Activated CD8-positive, alpha-beta memory T cell treated with anti-CD3 and anti-CD28 coated beads for 36 hours (primary cell): ENCODE measurements around the gene PDYN. TPM values are rescaled to one million over a fixed set of nuclear protein-coding genes. Genes with fewer than 3 reads are reported as not detected.

Experiments used
- CTCF ChIA-PET: fragments of 350-600 bp; sonication (Branson Sonifier 250); formaldehyde crosslinking; loops from one replicate; lab custom pipeline; 2021; ENCODE audit warnings: antibody characterized with exemption; lab: Charles Lee
- POLR2A ChIA-PET: fragments of 350-600 bp; sonication (Branson Sonifier 250); formaldehyde crosslinking; loops from one replicate; lab custom pipeline; 2021; ENCODE audit warnings: antibody characterized with exemption; lab: Charles Lee
- total RNA-seq, 2 experiments: library from RNA; stranded (reverse); gene quantifications; one replicate each; pipeline ENCODE4 v1.2.3, GENCODE V29; 2021

PDYN gene
- total RNA-seq, 2 experiments from 2014 or later = not detected

- CTCF ChIA-PET = no interaction called here
- POLR2A ChIA-PET = no interaction called here
Observed at GRCh38 chr20:1997483-1998192, 3.8 kb upstream of the PDYN start.

DNA sequence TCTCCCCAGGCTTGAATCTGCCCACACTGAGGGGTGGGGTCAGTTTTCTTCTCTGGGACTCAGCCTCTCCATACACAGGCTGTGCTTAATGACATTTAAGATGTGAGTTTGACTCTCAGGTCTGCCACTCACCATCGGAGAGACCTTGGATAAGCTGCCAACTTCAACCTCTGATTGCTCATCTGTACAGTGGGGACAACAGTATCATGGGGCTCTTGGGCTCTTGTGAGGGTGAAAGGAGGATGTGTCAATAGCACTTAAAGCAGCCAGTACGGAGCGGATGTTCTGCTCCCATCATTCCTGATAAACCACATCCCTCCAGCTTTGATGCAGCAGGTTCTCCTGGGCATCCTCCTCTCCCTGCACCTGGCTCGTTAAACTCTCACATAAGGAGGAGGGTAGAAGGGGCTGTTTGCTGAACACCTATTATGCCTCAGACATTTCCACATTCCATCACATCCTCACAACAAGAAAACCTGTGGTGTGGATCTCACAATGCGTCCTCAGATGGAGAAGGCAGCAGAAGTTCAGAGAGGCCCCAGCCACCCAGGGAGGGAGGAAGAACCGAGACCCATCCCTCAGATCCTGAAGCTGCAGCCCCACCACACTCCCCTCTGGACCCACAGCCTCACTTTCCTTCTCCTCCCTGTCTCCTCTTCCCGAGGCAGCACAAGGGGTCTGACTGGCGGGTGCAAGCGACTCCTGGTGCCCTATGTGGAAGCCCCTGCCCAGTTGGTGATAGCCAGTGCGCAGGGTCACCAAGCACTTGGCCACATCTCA lies 1.9 kb upstream of the PDYN start:
- CTCF ChIA-PET = no interaction called here
- POLR2A ChIA-PET = no interaction called here

DNA sequence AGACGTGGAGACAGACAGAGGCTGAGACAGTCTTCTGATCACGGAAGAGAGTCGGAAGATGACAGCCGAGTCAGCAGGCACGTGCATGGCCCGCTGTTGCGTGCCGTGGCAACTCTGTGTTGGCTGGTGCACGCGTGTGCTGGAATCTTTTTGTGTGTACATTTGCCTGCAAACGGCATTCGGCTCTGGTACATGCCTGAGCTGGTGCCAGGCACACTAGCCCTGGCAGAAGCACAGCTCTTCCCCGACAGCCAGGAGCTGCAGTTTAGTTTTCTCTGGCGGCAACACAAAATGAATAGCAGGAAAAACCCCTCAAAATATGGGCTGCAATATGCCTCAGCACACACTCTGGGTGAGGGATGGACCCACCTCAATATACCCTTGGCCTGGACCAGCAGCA lies 769 bp upstream of the PDYN start:
- ChIA-PET CTCF (no interaction called here), POLR2A (no interaction called here)

DNA sequence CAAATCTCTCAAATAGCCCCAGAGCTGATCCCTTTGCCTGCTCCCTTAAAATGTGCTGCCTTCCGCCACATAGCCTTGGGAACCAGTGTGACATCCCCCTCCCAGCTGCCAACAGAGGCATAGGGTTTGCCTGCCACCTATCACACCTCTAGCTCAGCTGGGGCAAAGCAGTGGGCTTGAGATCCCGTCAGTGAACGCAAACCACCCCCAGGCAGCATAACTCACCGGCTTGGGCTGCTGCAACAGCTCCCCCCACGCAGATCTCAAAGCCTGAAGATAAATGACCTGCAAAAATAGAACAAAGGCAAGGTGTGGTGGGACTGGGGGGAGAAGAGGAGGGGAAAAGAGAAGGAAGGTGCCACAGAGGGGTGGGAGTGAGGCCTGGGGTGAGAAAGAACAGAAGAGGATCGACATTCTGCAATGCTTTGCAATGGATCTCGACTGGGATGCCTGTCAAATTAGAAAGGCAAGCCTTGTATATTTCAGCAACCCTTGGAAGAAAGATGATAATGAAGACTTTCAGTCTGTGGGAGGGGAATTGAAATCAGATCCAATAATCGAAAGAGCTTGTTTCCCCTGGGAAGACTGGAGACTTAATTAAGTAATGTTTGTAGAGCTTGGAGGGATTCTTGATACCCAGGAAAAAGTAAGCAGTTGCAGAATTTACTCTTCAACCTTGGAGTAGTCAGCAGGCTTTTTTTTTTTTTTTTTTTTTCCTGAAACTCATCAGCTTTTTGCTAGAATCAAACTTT lies 1.3 kb downstream of the PDYN start:
- ChIA-PET POLR2A (no interaction called here), CTCF (no interaction called here)

DNA sequence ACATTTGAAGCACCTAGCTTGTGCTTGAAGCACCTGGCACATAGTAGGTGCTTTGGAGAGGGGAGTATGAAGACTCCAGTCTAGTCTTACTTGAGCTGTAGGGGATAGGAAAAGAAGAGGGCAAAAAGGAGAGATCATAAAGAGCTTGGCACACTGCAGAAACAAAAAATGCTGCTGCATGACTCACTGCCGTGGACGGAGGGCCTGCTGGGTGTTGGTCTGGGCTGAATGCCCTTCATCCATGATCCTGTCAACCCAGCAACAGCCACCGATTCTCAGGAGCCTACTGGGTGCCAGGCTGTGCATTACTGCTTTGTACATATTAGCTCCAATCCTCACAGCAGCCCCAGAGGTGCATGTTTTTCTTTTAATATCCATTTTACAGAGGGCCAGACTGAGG lies 6.0 kb downstream of the PDYN start:
- CTCF ChIA-PET = no interaction called here
- POLR2A ChIA-PET = no interaction called here

DNA sequence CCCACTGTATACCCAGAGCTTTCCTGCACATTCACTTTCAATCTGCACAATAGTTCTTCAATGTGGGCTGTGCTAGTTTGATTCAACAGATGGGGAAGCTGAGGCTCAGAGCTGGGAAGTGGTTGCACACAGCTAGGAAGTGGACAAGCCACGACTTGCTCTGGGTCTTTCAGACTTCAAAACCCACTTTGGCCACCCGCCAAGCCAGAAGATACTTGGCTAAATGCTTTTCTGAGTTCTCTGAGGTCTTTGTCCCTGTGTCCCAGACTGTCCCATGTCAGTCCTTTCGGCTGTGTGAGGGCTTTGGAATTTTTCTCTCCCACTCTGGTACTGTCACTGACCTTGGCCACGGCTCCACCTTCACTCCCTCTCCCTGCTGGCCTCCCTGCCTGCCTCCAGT lies 10.6 kb downstream of the PDYN start:
- POLR2A ChIA-PET = no interaction called here
- CTCF ChIA-PET = no interaction called here

- CTCF ChIA-PET = interaction anchor here (0.6 kb wide), 1 partner anchor 89 kb away, joined by 4 read pairs; no protein-coding TSS in a partner anchor
- POLR2A ChIA-PET = no interaction called here
Observed at GRCh38 chr20:1982686-1983085, 11.2 kb downstream of the PDYN start.

GRCh38 chr20:1979106-1979778 lies 14.6 kb downstream of the PDYN start:
- CTCF ChIA-PET = no interaction called here
- POLR2A ChIA-PET = no interaction called here

- ChIA-PET POLR2A (no interaction called here), CTCF (no interaction called here)
Observed at GRCh38 chr20:1975291-1975690, 18.6 kb downstream of the PDYN start.

DNA sequence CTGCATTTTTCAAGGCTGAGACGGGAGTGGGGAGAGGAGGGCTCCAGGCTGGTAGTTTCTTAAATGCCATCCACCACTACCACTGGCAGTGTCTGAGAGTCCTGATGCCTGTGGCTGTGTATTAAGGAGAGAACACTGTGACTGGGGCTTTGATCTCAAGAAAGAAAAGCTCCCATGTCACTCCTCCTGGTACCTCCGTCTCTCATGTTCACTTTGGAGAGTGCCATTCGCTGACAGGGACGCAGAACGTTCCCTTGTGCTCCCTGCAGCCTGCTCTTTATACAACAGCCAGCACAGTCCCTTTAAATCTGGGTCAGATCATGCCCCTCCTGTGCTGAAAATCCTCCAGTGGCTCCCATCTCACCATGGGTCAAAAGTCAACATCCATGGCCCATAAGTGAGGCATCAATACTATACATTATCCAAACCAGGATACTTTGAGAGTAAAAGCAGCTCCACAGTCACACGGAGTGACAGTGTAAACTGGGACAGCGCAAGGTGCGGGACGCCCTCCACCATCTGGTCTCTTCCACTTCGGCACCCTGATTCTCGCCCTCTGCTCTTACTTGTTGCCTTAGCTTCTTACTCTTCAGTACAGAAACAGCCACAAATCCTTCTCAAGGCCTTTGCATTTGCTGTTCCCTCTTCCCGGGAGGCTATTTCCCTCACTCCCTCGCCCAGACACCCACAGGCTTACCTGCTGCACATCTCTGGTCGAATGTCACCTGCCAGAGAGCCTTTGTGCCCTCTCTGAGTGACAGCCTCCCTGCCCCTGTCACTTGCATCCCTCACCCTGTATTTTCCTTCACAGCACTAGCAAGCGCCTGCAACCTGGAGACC lies 20.0 kb downstream of the PDYN start:
- ChIA-PET POLR2A (no interaction called here), CTCF (no interaction called here)

DNA sequence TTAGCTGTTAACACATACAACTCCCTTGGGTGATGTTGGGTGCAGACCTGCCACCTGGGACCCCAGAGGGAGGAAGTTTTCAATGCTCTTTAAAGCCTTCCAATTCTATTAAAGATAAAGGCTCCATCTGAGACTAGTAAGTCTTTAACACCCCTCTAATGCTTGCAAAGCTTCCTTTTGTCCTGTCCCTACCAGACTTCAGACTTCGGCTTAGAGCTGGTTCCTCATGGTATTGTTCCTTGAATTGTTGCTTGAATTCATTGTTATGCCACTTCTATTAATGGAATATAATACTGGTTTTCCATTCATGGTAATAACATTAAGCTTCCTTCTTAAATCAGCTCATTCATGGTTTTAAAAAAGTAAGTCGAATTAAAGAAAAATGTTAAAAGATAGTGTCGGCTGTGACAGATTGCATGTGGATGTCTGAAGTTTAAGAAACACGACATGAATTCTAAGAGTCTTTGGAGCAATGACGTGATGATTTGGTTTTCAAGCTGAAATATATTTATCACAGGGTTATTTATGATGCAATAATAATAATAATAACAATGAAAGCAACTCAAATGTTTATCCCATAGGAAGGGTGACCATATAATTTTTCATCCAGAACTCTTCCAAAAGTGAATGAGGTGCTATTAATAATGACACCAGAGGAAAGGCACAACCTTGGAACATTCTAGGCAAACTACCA lies 21.8 kb downstream of the PDYN start:
- ChIA-PET POLR2A (no interaction called here), CTCF (interaction anchor here (1.7 kb wide), 1 partner anchor 201 kb away, joined by 5 read pairs; no protein-coding TSS in a partner anchor)

GRCh38 chr20:1968964-1969363 lies 24.9 kb downstream of the PDYN start:
- ChIA-PET POLR2A (no interaction called here), CTCF (interaction anchor here (1.7 kb wide), 1 partner anchor 203 kb away, joined by 6 read pairs; no protein-coding TSS in a partner anchor)

GRCh38 chr20:1965520-1966351 lies 28.1 kb downstream of the PDYN start:
- ChIA-PET POLR2A (no interaction called here), CTCF (interaction anchor here (1.4 to 5.0 kb wide), 3 partner anchors 137 to 242 kb away, joined by 4 to 35 read pairs (median 9); partner anchors contain the start of gene STK35)

DNA sequence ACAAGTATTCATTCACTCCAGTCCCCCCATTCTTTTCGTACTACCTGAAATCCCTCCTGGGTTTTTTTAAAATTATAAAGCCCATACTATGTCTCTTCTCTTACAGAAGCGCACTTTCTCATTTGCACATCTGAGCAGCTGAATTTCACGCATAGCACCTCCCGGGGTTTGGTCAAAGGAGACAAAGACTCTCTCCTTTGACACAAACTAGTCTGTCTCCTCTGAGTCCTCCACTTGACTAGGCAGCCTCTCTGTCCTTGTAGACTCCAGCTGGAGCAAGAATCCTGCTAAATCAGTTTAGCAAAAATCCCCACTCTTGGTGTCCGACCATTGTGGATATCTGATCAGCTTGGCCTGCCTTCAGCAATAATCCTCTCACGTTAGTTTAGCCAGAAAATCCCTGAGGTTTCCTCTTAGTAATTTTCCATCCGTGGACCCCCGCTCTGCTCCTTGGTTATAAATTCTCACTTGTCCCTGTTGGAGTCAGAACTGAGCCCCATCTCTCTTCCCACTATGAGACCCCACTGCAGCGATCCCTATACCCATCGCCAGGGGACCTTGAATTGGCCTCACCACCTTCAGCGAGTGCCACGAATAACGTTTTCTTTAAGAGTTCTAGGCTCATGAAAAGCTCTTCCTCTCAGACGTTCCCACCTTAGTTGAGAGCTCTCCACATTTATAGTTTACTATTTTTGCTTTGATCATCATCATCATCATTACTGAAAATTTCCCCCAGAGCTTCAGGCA lies 29.0 kb downstream of the PDYN start:
- CTCF ChIA-PET = interaction anchor here (0.5 to 5.0 kb wide), 4 partner anchors 11 to 209 kb away, joined by 3 to 35 read pairs (median 7); partner anchors contain the start of gene STK35
- POLR2A ChIA-PET = no interaction called here

GRCh38 chr20:1964061-1964460 lies 29.8 kb downstream of the PDYN start:
- CTCF ChIA-PET = interaction anchor here (5.0 kb wide), 1 partner anchor 210 kb away, joined by 35 read pairs; no protein-coding TSS in a partner anchor
- POLR2A ChIA-PET = no interaction called here

DNA sequence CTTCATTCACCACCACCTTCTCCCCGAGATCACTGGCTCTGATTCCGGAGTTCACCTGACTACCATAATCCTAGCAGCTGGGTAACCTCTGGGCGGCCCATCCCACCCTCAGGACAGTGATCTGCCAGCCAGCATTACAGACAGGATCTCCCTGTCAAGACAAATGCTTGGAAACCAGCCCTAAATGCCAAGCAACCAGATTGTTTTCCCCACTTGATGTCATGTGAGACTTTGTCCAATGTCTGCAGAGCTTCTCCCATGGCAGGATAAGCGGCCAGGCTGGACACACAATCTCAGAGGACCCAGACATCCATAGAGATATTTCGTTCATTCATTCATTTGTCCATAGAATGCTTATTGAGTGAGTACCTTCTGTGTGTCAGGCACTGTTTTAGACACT lies 32.5 kb downstream of the PDYN start:
- POLR2A ChIA-PET = no interaction called here
- CTCF ChIA-PET = no interaction called here
